Fibroblast of lung (primary cell): ENCODE data around the gene CEP128. TPM values are rescaled to one million over a fixed set of nuclear protein-coding genes. Genes with fewer than 3 reads are reported as not detected.

Source experiments
- DNase-seq, 2 donors: peaks; one replicate each; pipeline versions ENCODE4 v3.0.0 to v3.0.0-alpha.2; 2010; ENCODE audit warnings: low read depth in 2 of 2
- H2AFZ ChIP-seq: 2 replicates; pipeline ENCODE4 v1.5.1; 2012; ENCODE audit warnings: low read length, control low read depth, inconsistent platforms
- H3K27ac ChIP-seq: 2 replicates; pipeline ENCODE4 v1.5.1; 2011; ENCODE audit warnings: low read length, control low read depth; ENCODE audit not compliant: insufficient read depth
- H3K27me3 ChIP-seq: 2 replicates; pipeline ENCODE4 v1.5.1; 2011; ENCODE audit warnings: mild to moderate bottlenecking, low read length; ENCODE audit not compliant: control insufficient read depth, insufficient read depth
- H3K36me3 ChIP-seq: 2 replicates; pipeline ENCODE4 v1.5.1; 2011; ENCODE audit warnings: low read length; ENCODE audit not compliant: control insufficient read depth, insufficient read depth
- H3K4me1 ChIP-seq: 2 replicates; pipeline ENCODE4 v1.5.1; 2011; ENCODE audit warnings: low read length; ENCODE audit not compliant: control insufficient read depth, insufficient read depth; ENCODE audit errors: extremely low read depth
- H3K4me2 ChIP-seq: 2 replicates; pipeline ENCODE4 v1.5.1; 2011; ENCODE audit warnings: low read length, control low read depth; ENCODE audit not compliant: insufficient read depth; ENCODE audit errors: extremely low read depth
- H3K4me3 ChIP-seq, 4 experiments: fragments of 200-600 bp in 1 of 4; sonication (generic) in 1 of 4; replicated peaks in 1 of 4; 2 replicates each; pipeline ENCODE4 v1.5.1; 2011 to 2016; ENCODE audit warnings: low read length in 4 of 4, low read depth in 3 of 4, mild to moderate bottlenecking in 3 of 4, control low read depth in 2 of 4, inconsistent platforms in 1 of 4, mixed read lengths in 1 of 4; ENCODE audit not compliant: insufficient read depth in 1 of 4; ENCODE audit errors: control extremely low read depth in 1 of 4
- H3K79me2 ChIP-seq: 2 replicates; pipeline ENCODE4 v1.5.1; 2012; ENCODE audit warnings: mild to moderate bottlenecking, low read length, inconsistent platforms; ENCODE audit not compliant: control insufficient read depth, insufficient read depth
- H3K9ac ChIP-seq: 2 replicates; pipeline ENCODE4 v1.5.1; 2011; ENCODE audit warnings: mild to moderate bottlenecking, low read length, control low read depth; ENCODE audit not compliant: insufficient read depth
- H3K9me3 ChIP-seq: 2 replicates; pipeline ENCODE4 v1.5.1; 2012; ENCODE audit warnings: low read depth, low read length; ENCODE audit not compliant: control insufficient read depth, insufficient read depth
- H4K20me1 ChIP-seq: 2 replicates; pipeline ENCODE4 v1.5.1; 2011; ENCODE audit warnings: low read length; ENCODE audit not compliant: control insufficient read depth, insufficient read depth; ENCODE audit errors: extremely low read depth
- CTCF ChIP-seq, 2 donors: IDR thresholded peaks in 1 of 2; conservative IDR thresholded peaks in 1 of 2; 1 replicate in 1 of 2; 2 replicates in 1 of 2; pipeline ENCODE4 v1.5.1; 2011 to 2012; ENCODE audit warnings: low read length in 2 of 2, control low read depth in 1 of 2, inconsistent platforms in 1 of 2, low read depth in 1 of 2, mild to moderate bottlenecking in 1 of 2
- EZH2 ChIP-seq: IDR thresholded peaks from 2 replicates; pipeline ENCODE4 v1.5.1; 2012; ENCODE audit warnings: low read length, control low read depth, mild to moderate bottlenecking; ENCODE audit errors: missing control alignments
- polyA plus RNA-seq, 2 donors: library from polyadenylated mRNA; depleted of rRNA in 1 of 2; stranded (reverse) in 1 of 2; unstranded in 1 of 2; fragments of >200 nt; gene quantifications; 2 replicates each; pipeline ENCODE4 v1.2.1, GENCODE V29; 2011 to 2012; ENCODE audit warnings: missing spikeins in 1 of 2
- total RNA-seq: library from RNA; depleted of rRNA; stranded (reverse); fragments of >200 nt; gene quantifications from 2 replicates; pipeline ENCODE4 v1.2.1, GENCODE V29; 2014

The CEP128 gene
- total and polyA plus RNA-seq, 2 donors (not counting 1 experiment from before 2014, with no cell fraction given): 1.3 to 7.8 TPM

- no peaks in the 10 kb centered on the region for H3K36me3 ChIP-seq
- H3K27me3 ChIP-seq: no peaks in the 10 kb centered on the region
- H3K79me2 ChIP-seq: no peaks in the 10 kb centered on the region
- H3K4me2 ChIP-seq: no peak overlapping the region
- H3K4me1 ChIP-seq: no peaks in the 10 kb centered on the region
- no peaks in the 10 kb centered on the region for H3K9me3 ChIP-seq
- DNase-seq: no peak
- H3K27ac ChIP-seq: no peak overlapping the region
- H4K20me1 ChIP-seq: no peaks in the 10 kb centered on the region
- H2AFZ ChIP-seq: no peak overlapping the region
- TF ChIP-seq CTCF (conservative IDR thresholded peaks at IDR 0.05 in 1 of 2, IDR thresholded peaks at IDR 0.05 in 1 of 2; ENCODE audit: low read depth in 1 of 2, low read length in 2 of 2) (no peak), EZH2 (no peak)
- no peak overlapping the region for H3K9ac ChIP-seq
- H3K4me3 ChIP-seq: no peak overlapping the region
These were observed 36.9 kb upstream of the CEP128 start for GRCh38 chr14:80978403-80978802.

DNA sequence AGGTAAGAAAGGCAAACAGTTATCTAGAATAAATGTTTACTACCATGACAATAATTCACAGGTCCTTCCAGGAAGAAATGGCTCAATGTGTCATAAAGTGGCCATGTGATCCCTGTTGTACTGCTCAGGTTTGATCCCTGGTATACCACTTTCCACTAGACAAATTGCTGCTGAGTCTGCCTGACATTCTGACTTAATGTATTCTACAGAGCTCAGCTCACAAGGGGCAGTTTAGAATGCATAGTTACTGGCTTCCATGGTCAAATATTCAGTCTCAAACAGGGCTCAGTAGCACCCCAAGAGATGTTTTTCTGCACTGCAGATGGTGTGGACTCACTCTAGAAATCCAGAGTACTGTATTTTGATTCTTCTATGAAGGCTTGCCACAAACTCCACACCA is 35.7 kb upstream of the CEP128 start:
- Histone ChIP-seq H3K9ac (no peak overlapping the region), H3K27ac (no peak overlapping the region), H3K4me3 (no peak overlapping the region), H3K79me2 (no peaks in the 10 kb centered on the region), H3K9me3 (no peaks in the 10 kb centered on the region), H3K4me2 (no peak overlapping the region), H3K27me3 (no peaks in the 10 kb centered on the region), H4K20me1 (no peaks in the 10 kb centered on the region), H3K36me3 (no peaks in the 10 kb centered on the region), H3K4me1 (no peaks in the 10 kb centered on the region), H2AFZ (no peak overlapping the region)
- no peak for DNase-seq
- peak in 1 of 2 donors; percentile 7 for TF ChIP-seq CTCF (conservative IDR thresholded peaks at IDR 0.05 in 1 of 2, IDR thresholded peaks at IDR 0.05 in 1 of 2; ENCODE audit: low read depth in 1 of 2, low read length in 2 of 2)
- TF ChIP-seq EZH2: no peak

- no peaks in the 10 kb centered on the region for H3K4me1 ChIP-seq
- no peak overlapping the region for H3K9ac ChIP-seq
- no peaks in the 10 kb centered on the region for H3K27me3 ChIP-seq
- no peak overlapping the region for H3K4me3 ChIP-seq
- H3K4me2 ChIP-seq: no peak overlapping the region
- TF ChIP-seq CTCF (conservative IDR thresholded peaks at IDR 0.05 in 1 of 2, IDR thresholded peaks at IDR 0.05 in 1 of 2; ENCODE audit: low read depth in 1 of 2, low read length in 2 of 2) (no peak), EZH2 (no peak)
- H4K20me1 ChIP-seq: no peaks in the 10 kb centered on the region
- H3K36me3 ChIP-seq: no peaks in the 10 kb centered on the region
- H3K27ac ChIP-seq: no peak overlapping the region
- H3K79me2 ChIP-seq: no peaks in the 10 kb centered on the region
- H3K9me3 ChIP-seq: no peaks in the 10 kb centered on the region
- H2AFZ ChIP-seq: no peak overlapping the region
- no peak for DNase-seq
These were observed 33.1 kb upstream of the CEP128 start for GRCh38 chr14:80974679-80975078.
